DND-41 (cell line): ENCODE measurements around the gene FEM1B.

Experiments used
- EZH2 ChIP-seq: IDR thresholded peaks from 3 replicates; pipeline ENCODE4 v1.6.1; 2012; ENCODE audit warnings: borderline replicate concordance, low read depth, mild to moderate bottlenecking, moderate library complexity, low read length, inconsistent platforms; ENCODE audit not compliant: severe bottlenecking
- TF ChIP-seq, protein P1 (sequence below): IDR thresholded peaks from 2 replicates; pipeline ENCODE4 v1.5.1; 2012; ENCODE audit warnings: borderline replicate concordance, low read length, moderate library complexity, mild to moderate bottlenecking; ENCODE audit not compliant: poor library complexity, severe bottlenecking; ENCODE audit errors: extremely low read depth

DNA sequence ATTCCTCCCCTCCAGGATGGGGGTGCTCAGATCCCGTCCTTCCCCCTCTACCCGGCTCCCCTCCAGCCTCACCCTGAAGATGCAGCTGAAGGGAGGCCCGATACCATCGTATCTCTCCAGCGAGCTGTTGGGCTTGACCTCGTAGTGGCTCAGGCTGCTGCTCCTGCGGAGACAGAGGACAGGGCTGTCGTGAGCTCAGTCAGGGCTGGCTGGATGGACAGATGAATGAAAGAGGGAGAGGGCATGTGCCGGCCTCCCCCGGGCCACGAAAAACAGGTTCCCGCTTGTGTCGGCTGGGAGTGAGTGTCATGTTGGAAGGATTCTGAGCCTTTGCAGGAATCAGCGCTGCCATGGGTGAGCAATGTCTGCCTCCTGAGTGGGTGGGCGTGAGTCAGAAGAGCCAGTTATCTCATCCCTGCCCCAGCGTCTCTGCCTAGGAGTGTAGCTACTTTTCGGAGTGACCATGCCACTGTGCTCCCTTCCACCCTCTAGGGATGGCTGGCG is 35.2 kb downstream of the FEM1B start:
- TF ChIP-seq, protein P1, sequence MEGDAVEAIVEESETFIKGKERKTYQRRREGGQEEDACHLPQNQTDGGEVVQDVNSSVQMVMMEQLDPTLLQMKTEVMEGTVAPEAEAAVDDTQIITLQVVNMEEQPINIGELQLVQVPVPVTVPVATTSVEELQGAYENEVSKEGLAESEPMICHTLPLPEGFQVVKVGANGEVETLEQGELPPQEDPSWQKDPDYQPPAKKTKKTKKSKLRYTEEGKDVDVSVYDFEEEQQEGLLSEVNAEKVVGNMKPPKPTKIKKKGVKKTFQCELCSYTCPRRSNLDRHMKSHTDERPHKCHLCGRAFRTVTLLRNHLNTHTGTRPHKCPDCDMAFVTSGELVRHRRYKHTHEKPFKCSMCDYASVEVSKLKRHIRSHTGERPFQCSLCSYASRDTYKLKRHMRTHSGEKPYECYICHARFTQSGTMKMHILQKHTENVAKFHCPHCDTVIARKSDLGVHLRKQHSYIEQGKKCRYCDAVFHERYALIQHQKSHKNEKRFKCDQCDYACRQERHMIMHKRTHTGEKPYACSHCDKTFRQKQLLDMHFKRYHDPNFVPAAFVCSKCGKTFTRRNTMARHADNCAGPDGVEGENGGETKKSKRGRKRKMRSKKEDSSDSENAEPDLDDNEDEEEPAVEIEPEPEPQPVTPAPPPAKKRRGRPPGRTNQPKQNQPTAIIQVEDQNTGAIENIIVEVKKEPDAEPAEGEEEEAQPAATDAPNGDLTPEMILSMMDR: no peak
- TF ChIP-seq EZH2: no peak
